Lower lobe of right lung (tissue), 2 donors: ENCODE measurements around the gene SEPTIN1. TPM values are rescaled to one million over a fixed set of nuclear protein-coding genes. Genes with fewer than 3 reads are reported as not detected.
A peak's percentile ranks its signal among the peaks of the same experiment; 100 is the strongest.

Source experiments
- ATAC-seq, 2 donors: fragments of 200-7000 bp; cut with Tn5 transposase; one replicate each; pipeline ENCODE4 v1.9.1; 2020 to 2022; ENCODE audit warnings: mild to moderate bottlenecking in 2 of 2, moderate library complexity in 2 of 2
- DNase-seq: peaks from one replicate; pipeline ENCODE4 v3.0.0-alpha.2; 2020
- H3K27ac ChIP-seq: fragments of 200-600 bp; one replicate; pipeline ENCODE4 v1.8.0; 2022
- H3K27me3 ChIP-seq: fragments of 200-600 bp; one replicate; pipeline ENCODE4 v1.8.0; 2022; ENCODE audit warnings: low read depth
- H3K36me3 ChIP-seq: fragments of 200-600 bp; one replicate; pipeline ENCODE4 v1.8.0; 2022; ENCODE audit warnings: mild to moderate bottlenecking
- H3K4me1 ChIP-seq: fragments of 200-600 bp; one replicate; pipeline ENCODE4 v1.8.0; 2022
- H3K4me3 ChIP-seq: fragments of 200-600 bp; one replicate; pipeline ENCODE4 v1.8.0; 2022; ENCODE audit warnings: mild to moderate bottlenecking
- H3K9me3 ChIP-seq: fragments of 200-600 bp; one replicate; pipeline ENCODE4 v1.8.0; 2022
- intact Hi-C: fragments of 100-400 bp; cut with DNase I; formaldehyde crosslinking; loops from one replicate; pipeline ENCODE4 v1.11.0; 2022
- long read RNA-seq: library from polyadenylated mRNA; unstranded; transcript quantifications from one replicate; pipeline ENCODE4 v2.0.0, GENCODE V29; 2021
- total RNA-seq: library from RNA; stranded (reverse); fragmentation: NEBNext Ultra II Directional; extraction: Animal tissue kit (Norgen Biotek cat#: 25700); gene quantifications from one replicate; pipeline ENCODE4 v1.2.1, GENCODE V29; 2021
- TF ChIP-seq, protein P1 (sequence below): fragments of 200-600 bp; IDR thresholded peaks from one replicate; pipeline ENCODE4 v1.8.0; 2022; ENCODE audit warnings: antibody characterized with exemption, mild to moderate bottlenecking
- donor health status: DM: no; HTN: yes; CAD: no; lungs with severe emphysema.

SEPTIN1 gene, protein sequence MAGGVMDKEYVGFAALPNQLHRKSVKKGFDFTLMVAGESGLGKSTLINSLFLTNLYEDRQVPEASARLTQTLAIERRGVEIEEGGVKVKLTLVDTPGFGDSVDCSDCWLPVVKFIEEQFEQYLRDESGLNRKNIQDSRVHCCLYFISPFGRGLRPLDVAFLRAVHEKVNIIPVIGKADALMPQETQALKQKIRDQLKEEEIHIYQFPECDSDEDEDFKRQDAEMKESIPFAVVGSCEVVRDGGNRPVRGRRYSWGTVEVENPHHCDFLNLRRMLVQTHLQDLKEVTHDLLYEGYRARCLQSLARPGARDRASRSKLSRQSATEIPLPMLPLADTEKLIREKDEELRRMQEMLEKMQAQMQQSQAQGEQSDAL
- total RNA-seq, result 6.0 TPM
- long read RNA-seq, partial matches to known transcripts, result 9 of 12 reads
- long read RNA-seq, other reads (novel, unspliced or antisense), result 3 of 12 reads

- H3K36me3 ChIP-seq, result no peaks in the 10 kb centered on the region
- peak within 1 kb of the TSS; percentile 38 for H3K27ac ChIP-seq
- TF ChIP-seq, protein P1, sequence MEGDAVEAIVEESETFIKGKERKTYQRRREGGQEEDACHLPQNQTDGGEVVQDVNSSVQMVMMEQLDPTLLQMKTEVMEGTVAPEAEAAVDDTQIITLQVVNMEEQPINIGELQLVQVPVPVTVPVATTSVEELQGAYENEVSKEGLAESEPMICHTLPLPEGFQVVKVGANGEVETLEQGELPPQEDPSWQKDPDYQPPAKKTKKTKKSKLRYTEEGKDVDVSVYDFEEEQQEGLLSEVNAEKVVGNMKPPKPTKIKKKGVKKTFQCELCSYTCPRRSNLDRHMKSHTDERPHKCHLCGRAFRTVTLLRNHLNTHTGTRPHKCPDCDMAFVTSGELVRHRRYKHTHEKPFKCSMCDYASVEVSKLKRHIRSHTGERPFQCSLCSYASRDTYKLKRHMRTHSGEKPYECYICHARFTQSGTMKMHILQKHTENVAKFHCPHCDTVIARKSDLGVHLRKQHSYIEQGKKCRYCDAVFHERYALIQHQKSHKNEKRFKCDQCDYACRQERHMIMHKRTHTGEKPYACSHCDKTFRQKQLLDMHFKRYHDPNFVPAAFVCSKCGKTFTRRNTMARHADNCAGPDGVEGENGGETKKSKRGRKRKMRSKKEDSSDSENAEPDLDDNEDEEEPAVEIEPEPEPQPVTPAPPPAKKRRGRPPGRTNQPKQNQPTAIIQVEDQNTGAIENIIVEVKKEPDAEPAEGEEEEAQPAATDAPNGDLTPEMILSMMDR, result no peak
- no peak for ATAC-seq
- H3K4me3 ChIP-seq, result peak within 1 kb of the TSS; percentile 12
- no peak for DNase-seq
- H3K4me1 ChIP-seq, result peaks cover 15% of the 10 kb centered on the region
- H3K27me3 ChIP-seq, result no peaks in the 10 kb centered on the region
- intact Hi-C loops, result no loop called here
- no peaks in the 10 kb centered on the region for H3K9me3 ChIP-seq
These were observed at the start of gene SEPTIN1 for GRCh38 chr16:30382111-30382881. SEPTIN1 (minus strand) TSS chr16:30382561; CDS start chr16:30382542, 19 bp downstream.

- Histone ChIP-seq H3K27me3 (no peaks in the 10 kb centered on the region), H3K36me3 (peaks cover 4% of the 10 kb centered on the region), H3K9me3 (no peaks in the 10 kb centered on the region), H3K4me3 (peak overlapping the region; percentile 91), H3K4me1 (peaks cover 18% of the 10 kb centered on the region), H3K27ac (peak overlapping the region; percentile 73)
- intact Hi-C loops, result no loop called here
- DNase-seq (peak; percentile 51), ATAC-seq (peak; percentile 18 to 46)
- TF ChIP-seq, protein P1, result no peak
These were observed 48.1 kb upstream of the SEPTIN1 start for GRCh38 chr16:30430428-30430970.

- TF ChIP-seq, protein P1, result peak; percentile 76
- peaks cover 5% of the 10 kb centered on the region for H3K36me3 ChIP-seq
- H3K27me3 ChIP-seq, result no peaks in the 10 kb centered on the region
- peak within 1 kb of the TSS; percentile 91 for H3K4me3 ChIP-seq
- DNase-seq (peak; percentile 96), ATAC-seq (peak; percentile 99)
- H3K4me1 ChIP-seq, result peaks cover 18% of the 10 kb centered on the region
- peak within 1 kb of the TSS; percentile 73 for H3K27ac ChIP-seq
- no peaks in the 10 kb centered on the region for H3K9me3 ChIP-seq
- intact Hi-C loops, result no loop called here
These were observed 47.5 kb upstream of the SEPTIN1 start, which contains the start of gene DCTPP1 for GRCh38 chr16:30429678-30430427. DCTPP1 (minus strand) TSS chr16:30430030; CDS start chr16:30429980, 50 bp downstream.

DNA sequence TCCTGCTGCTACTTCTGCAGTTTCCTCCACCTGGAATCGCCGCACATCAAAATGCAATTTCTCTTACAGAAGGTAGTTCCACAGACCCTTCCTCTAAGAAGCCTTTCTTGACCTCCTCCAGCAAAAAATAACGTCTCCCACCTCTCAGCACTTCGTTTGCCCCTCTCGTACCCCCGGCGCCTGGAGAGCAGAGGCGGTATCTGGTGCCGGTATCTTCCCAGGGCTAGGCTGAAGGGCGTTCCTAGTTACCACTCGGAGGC lies 47.0 kb upstream of the SEPTIN1 start:
- Histone ChIP-seq H3K9me3 (no peaks in the 10 kb centered on the region), H3K4me1 (peaks cover 18% of the 10 kb centered on the region), H3K4me3 (peak overlapping the region; percentile 91), H3K27ac (peak overlapping the region; percentile 73), H3K27me3 (no peaks in the 10 kb centered on the region), H3K36me3 (peaks cover 10% of the 10 kb centered on the region)
- intact Hi-C loops, result no loop called here
- DNase-seq (no peak), ATAC-seq (no peak)
- TF ChIP-seq, protein P1, result no peak

DNA sequence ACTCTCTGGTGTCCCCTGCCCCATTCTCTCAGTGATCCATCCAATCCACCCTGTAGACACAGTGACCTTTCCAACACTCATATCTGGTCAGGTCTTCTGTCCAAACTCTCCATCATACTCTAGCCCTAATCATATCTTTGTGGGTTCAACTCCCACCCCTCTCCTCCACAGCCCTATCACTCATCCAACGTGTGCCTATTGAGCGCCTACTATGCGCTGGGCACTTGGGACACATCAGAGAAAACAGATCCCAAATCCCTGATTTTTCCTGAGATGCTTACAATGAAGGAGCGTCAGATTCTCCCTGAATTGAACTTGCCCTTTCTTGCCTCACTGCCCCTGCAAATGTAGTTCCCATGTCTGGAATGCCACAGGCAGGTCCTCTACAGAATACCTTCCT lies 45.7 kb upstream of the SEPTIN1 start:
- peaks cover 23% of the 10 kb centered on the region for H3K36me3 ChIP-seq
- DNase-seq (no peak), ATAC-seq (no peak)
- peaks cover 18% of the 10 kb centered on the region for H3K4me1 ChIP-seq
- no peak overlapping the region for H3K4me3 ChIP-seq
- no peaks in the 10 kb centered on the region for H3K9me3 ChIP-seq
- no peak overlapping the region for H3K27ac ChIP-seq
- intact Hi-C loops, result no loop called here
- H3K27me3 ChIP-seq, result no peaks in the 10 kb centered on the region
- TF ChIP-seq, protein P1, result no peak
